ENCODE data around the gene MISP.

MISP gene

GRCh38 chr19:778910-779653 lies 28.2 kb downstream of the MISP start:
- no peak for DNase-seq

GRCh38 chr19:780935-781334 lies 30.0 kb downstream of the MISP start:
- no peak for DNase-seq

GRCh38 chr19:781800-782184 lies 30.9 kb downstream of the MISP start:
- DNase-seq: no peak

- DNase-seq: no peak
Observed at GRCh38 chr19:782185-782877, 31.4 kb downstream of the MISP start.

GRCh38 chr19:782878-783668 lies 32.2 kb downstream of the MISP start:
- DNase-seq: no peak

GRCh38 chr19:784541-784940 lies 33.6 kb downstream of the MISP start:
- DNase-seq: no peak

- no peak for DNase-seq
Observed at GRCh38 chr19:787536-787935, 36.6 kb downstream of the MISP start.

- no peak for DNase-seq
Observed at GRCh38 chr19:788686-788982, 37.7 kb downstream of the MISP start.

- no peak for DNase-seq
Observed at GRCh38 chr19:788983-789700, 38.2 kb downstream of the MISP start.

GRCh38 chr19:789701-790060 lies 38.8 kb downstream of the MISP start:
- DNase-seq: no peak

- DNase-seq: no peak
Observed at GRCh38 chr19:791007-791566, 40.2 kb downstream of the MISP start.

- no peak for DNase-seq
Observed at GRCh38 chr19:791567-792305, 40.8 kb downstream of the MISP start.

- DNase-seq: no peak
Observed at GRCh38 chr19:792306-792885, 41.5 kb downstream of the MISP start.

- no peak for DNase-seq
Observed at GRCh38 chr19:793806-794205, 42.9 kb downstream of the MISP start.

- DNase-seq: no peak
Observed at GRCh38 chr19:795073-795611, 44.2 kb downstream of the MISP start.

- DNase-seq: no peak
Observed at GRCh38 chr19:795691-796581, 45.0 kb downstream of the MISP start.

- peak; percentile 100 for DNase-seq
Observed at GRCh38 chr19:796692-797527, 46.0 kb downstream of the MISP start, which contains the start of gene PTBP1. Gene PTBP1 (plus strand): TSS chr19:797452. CDS start chr19:797498, 46 bp downstream.

GRCh38 chr19:797528-798414 lies 46.9 kb downstream of the MISP start:
- peak; percentile 90 to 91 for DNase-seq
